ENCODE results near the gene GRHL3.

The GRHL3 gene

GRCh38 chr1:24374891-24375786 is 56.0 kb downstream of the GRHL3 start:
- DNase-seq (ENCODE audit: low spot score), result no peak

GRCh38 chr1:24379733-24380315 is 60.7 kb downstream of the GRHL3 start:
- no peak for DNase-seq (ENCODE audit: low spot score)

- DNase-seq (ENCODE audit: low spot score), result no peak
These were observed 61.4 kb downstream of the GRHL3 start for GRCh38 chr1:24380508-24380907.

- DNase-seq (ENCODE audit: low spot score), result no peak
These were observed 62.1 kb downstream of the GRHL3 start for GRCh38 chr1:24381256-24381655.

- DNase-seq (ENCODE audit: low spot score), result no peak
These were observed 63.0 kb downstream of the GRHL3 start for GRCh38 chr1:24382165-24382577.

GRCh38 chr1:24383381-24383940 is 64.3 kb downstream of the GRHL3 start:
- no peak for DNase-seq (ENCODE audit: low spot score)

- no peak for DNase-seq (ENCODE audit: low spot score)
These were observed 65.3 kb downstream of the GRHL3 start for GRCh38 chr1:24384251-24385090.

- peak; percentile 54 for DNase-seq (ENCODE audit: low spot score)
These were observed 66.2 kb downstream of the GRHL3 start for GRCh38 chr1:24385160-24385940.

- no peak for DNase-seq (ENCODE audit: low spot score)
These were observed 67.1 kb downstream of the GRHL3 start for GRCh38 chr1:24386241-24386640.

GRCh38 chr1:24386931-24387330 is 67.8 kb downstream of the GRHL3 start:
- no peak for DNase-seq (ENCODE audit: low spot score)

GRCh38 chr1:24387636-24388175 is 68.5 kb downstream of the GRHL3 start:
- DNase-seq (ENCODE audit: low spot score), result no peak

GRCh38 chr1:24388331-24388885 is 69.3 kb downstream of the GRHL3 start:
- DNase-seq (ENCODE audit: low spot score), result no peak

- DNase-seq (ENCODE audit: low spot score), result no peak
These were observed 70.1 kb downstream of the GRHL3 start for GRCh38 chr1:24389231-24389678.

GRCh38 chr1:24390924-24391782 is 72.0 kb downstream of the GRHL3 start:
- peak; percentile 83 for DNase-seq (ENCODE audit: low spot score)

- peak; percentile 77 for DNase-seq (ENCODE audit: low spot score)
These were observed 72.9 kb downstream of the GRHL3 start for GRCh38 chr1:24391882-24392603.

GRCh38 chr1:24392604-24392946 is 73.4 kb downstream of the GRHL3 start:
- DNase-seq (ENCODE audit: low spot score), result no peak

GRCh38 chr1:24392982-24393650 is 74.0 kb downstream of the GRHL3 start:
- no peak for DNase-seq (ENCODE audit: low spot score)

- no peak for DNase-seq (ENCODE audit: low spot score)
These were observed 74.7 kb downstream of the GRHL3 start for GRCh38 chr1:24393892-24394291.

- DNase-seq (ENCODE audit: low spot score), result no peak
These were observed 80.9 kb downstream of the GRHL3 start for GRCh38 chr1:24400065-24400464.

All from D341Med (cell line).